Right lobe of liver (tissue), 6 donors: ENCODE measurements around the gene TH. TPM values are rescaled to one million over a fixed set of nuclear protein-coding genes. Genes with fewer than 3 reads are reported as not detected.
"Not testable (repeated sequence)": the region's sequence is repeated elsewhere in the genome, so short reads cannot be mapped to it uniquely, and the experiment has no call there.

Experiments
- ATAC-seq, 4 donors: fragments of 200-7000 bp; cut with Tn5 transposase; one replicate each; pipeline ENCODE4 v1.9.1; 2020; ENCODE audit warnings: mild to moderate bottlenecking in 4 of 4, moderate library complexity in 4 of 4
- DNase-seq, 3 donors: peaks; one replicate each; pipeline ENCODE4 v3.0.0-alpha.2; 2020
- H3K27ac ChIP-seq, 3 donors: fragments of 200-600 bp; one replicate each; pipeline ENCODE4 v1.8.0; 2022
- H3K27me3 ChIP-seq, 2 donors: fragments of 200-600 bp; one replicate each; pipeline ENCODE4 v1.8.0; 2022
- H3K36me3 ChIP-seq, 4 donors: fragments of 200-600 bp; sonication (generic) in 1 of 4; one replicate each; pipeline versions ENCODE4 v1.5.1 to v1.8.0; 2017 to 2022; ENCODE audit warnings: control low read depth in 1 of 4
- H3K4me1 ChIP-seq, 4 donors: fragments of 200-600 bp; sonication (generic) in 1 of 4; one replicate each; pipeline versions ENCODE4 v1.5.1 to v1.8.0; 2017 to 2022; ENCODE audit warnings: control low read depth in 1 of 4
- H3K4me3 ChIP-seq, 3 donors: fragments of 200-600 bp; one replicate each; pipeline ENCODE4 v1.8.0; 2022
- H3K9me3 ChIP-seq, 4 donors: fragments of 200-600 bp; sonication (generic) in 1 of 4; one replicate each; pipeline versions ENCODE4 v1.5.1 to v1.8.0; 2017 to 2022; ENCODE audit warnings: control low read depth in 1 of 4
- POLR2A ChIP-seq: fragments of 450-650 bp; IDR thresholded peaks from one replicate; pipeline ENCODE4 v1.6.1; 2017; ENCODE audit warnings: antibody characterized with exemption, mild to moderate bottlenecking
- WGBS: methylation state at CpG from one replicate; pipeline ENCODE4 v1.1.6; 2018; ENCODE audit warnings: low coverage, low lambda C conversion rate; ENCODE audit not compliant: insufficient coverage; ENCODE audit errors: missing lambda C conversion rate; 5-methylcytosine and 5-hydroxymethylcytosine counted together
- intact Hi-C, 2 donors: fragments of 100-400 bp; cut with DNase I; formaldehyde crosslinking; loops; one replicate each; pipeline versions ENCODE4 v1.11.2 to v1.14.1; 2022
- total RNA-seq, 6 experiments: library from RNA; depleted of rRNA in 2 of 6; stranded (reverse); fragments of >200 nt in 2 of 6; fragmentation: NEBNext Ultra II Directional in 3 of 6; extraction: Animal tissue kit (Norgen Biotek cat#: 25700) in 3 of 6; gene quantifications; one replicate each; pipeline versions ENCODE4 v1.1.0 to v1.2.4, GENCODE V29; 2016 to 2023
- TF ChIP-seq, protein P1 (sequence below), 4 donors: fragments of 200-600 bp in 3 of 4; fragments of 450-650 bp in 1 of 4; IDR thresholded peaks; one replicate each; pipeline versions ENCODE4 v1.5.1 to v1.8.0; 2016 to 2022; ENCODE audit warnings: antibody characterized with exemption in 4 of 4, mild to moderate bottlenecking in 2 of 4
- donor health status: DM: no; HTN: yes; CAD: no.
- donor health status: DM: no; HTN: no; CAD: no.
- donor health status: DM: no; HTN: no; CAD: no.
- donor health status: DM: no; HTN: yes; CAD: no.
- donor health status: DM: no; HTN: yes; CAD: no.

The TH gene
- total RNA-seq, 6 experiments from 2014 or later: 0.51 to 0.64 TPM; not detected in 4

- DNase-seq: no peak
- 15% methylated on average over 3 of the region's 15 CpGs for WGBS
Measured at GRCh38 chr11:2180347-2180746, 8.7 kb upstream of the TH start.

DNA sequence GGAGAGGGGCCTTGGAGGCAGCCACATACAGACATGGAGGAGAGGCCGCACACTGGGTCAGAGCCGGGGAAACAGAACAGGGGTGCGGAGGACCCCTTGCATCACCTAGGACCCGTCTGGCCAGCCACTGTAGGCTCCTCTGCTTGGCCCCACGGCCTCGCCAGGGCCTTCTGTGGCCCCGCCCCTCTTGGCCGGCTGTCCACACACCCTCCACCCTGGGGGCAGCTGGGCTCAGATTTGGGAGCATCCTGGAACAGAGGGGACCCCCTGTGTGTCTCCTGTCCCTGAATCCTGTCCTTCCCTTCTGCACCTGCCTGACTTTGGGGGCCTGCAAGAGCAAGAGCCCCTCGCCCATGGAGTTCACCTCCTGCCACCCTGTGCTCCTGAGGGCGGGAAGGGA is 7.9 kb upstream of the TH start:
- Histone ChIP-seq H3K36me3 (no peaks in the 10 kb centered on the region), H3K27me3 (no peaks in the 10 kb centered on the region), H3K9me3 (no peaks in the 10 kb centered on the region), H3K4me3 (no peak overlapping the region), H3K27ac (no peak overlapping the region), H3K4me1 (no peaks in the 10 kb centered on the region)
- DNase-seq (no peak), ATAC-seq (no peak)
- intact Hi-C loops: no loop called here
- no peak for TF ChIP-seq POLR2A
- TF ChIP-seq, protein P1, sequence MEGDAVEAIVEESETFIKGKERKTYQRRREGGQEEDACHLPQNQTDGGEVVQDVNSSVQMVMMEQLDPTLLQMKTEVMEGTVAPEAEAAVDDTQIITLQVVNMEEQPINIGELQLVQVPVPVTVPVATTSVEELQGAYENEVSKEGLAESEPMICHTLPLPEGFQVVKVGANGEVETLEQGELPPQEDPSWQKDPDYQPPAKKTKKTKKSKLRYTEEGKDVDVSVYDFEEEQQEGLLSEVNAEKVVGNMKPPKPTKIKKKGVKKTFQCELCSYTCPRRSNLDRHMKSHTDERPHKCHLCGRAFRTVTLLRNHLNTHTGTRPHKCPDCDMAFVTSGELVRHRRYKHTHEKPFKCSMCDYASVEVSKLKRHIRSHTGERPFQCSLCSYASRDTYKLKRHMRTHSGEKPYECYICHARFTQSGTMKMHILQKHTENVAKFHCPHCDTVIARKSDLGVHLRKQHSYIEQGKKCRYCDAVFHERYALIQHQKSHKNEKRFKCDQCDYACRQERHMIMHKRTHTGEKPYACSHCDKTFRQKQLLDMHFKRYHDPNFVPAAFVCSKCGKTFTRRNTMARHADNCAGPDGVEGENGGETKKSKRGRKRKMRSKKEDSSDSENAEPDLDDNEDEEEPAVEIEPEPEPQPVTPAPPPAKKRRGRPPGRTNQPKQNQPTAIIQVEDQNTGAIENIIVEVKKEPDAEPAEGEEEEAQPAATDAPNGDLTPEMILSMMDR (IDR thresholded peaks at IDR 0.05): no peak
- WGBS: 73% methylated on average over 4 of the region's 10 CpGs

More at GRCh38 chr11:2180347-2180746, 8.7 kb upstream of the TH start:
- Histone ChIP-seq H3K27me3 (no peaks in the 10 kb centered on the region), H3K4me3 (no peak overlapping the region), H3K36me3 (no peaks in the 10 kb centered on the region), H3K4me1 (no peaks in the 10 kb centered on the region), H3K27ac (no peak overlapping the region), H3K9me3 (no peaks in the 10 kb centered on the region)
- ATAC-seq: no peak
- TF ChIP-seq, protein P1 (IDR thresholded peaks at IDR 0.05): no peak
- no peak for TF ChIP-seq POLR2A
- intact Hi-C loops: no loop called here

GRCh38 chr11:2178906-2179494 is 7.4 kb upstream of the TH start:
- Histone ChIP-seq H3K9me3 (no peaks in the 10 kb centered on the region), H3K4me3 (no peak overlapping the region), H3K36me3 (no peaks in the 10 kb centered on the region), H3K27ac (no peak overlapping the region), H3K4me1 (no peaks in the 10 kb centered on the region), H3K27me3 (no peaks in the 10 kb centered on the region)
- no peak for TF ChIP-seq POLR2A
- TF ChIP-seq, protein P1 (IDR thresholded peaks at IDR 0.05): no peak
- ATAC-seq (no peak), DNase-seq (no peak)
- intact Hi-C loops: no loop called here
- 55% methylated on average over 4 of the region's 16 CpGs for WGBS

GRCh38 chr11:2178055-2178773 is 6.6 kb upstream of the TH start:
- intact Hi-C loops, DNase-seq, H3K4me3 ChIP-seq, H3K9me3 ChIP-seq, H3K36me3 ChIP-seq, H3K27me3 ChIP-seq, H3K27ac ChIP-seq, ATAC-seq, H3K4me1 ChIP-seq: not testable (repeated sequence)
- 25% methylated on average over 4 of the region's 16 CpGs for WGBS

GRCh38 chr11:2177076-2177475 is 5.5 kb upstream of the TH start:
- intact Hi-C loops: no loop called here
- no peak overlapping the region for H3K27ac ChIP-seq

More at GRCh38 chr11:2177076-2177475, 5.5 kb upstream of the TH start:
- ATAC-seq (no peak), DNase-seq (no peak)
- Histone ChIP-seq H3K27me3 (no peaks in the 10 kb centered on the region), H3K4me1 (no peaks in the 10 kb centered on the region), H3K9me3 (no peaks in the 10 kb centered on the region), H3K4me3 (no peak overlapping the region), H3K36me3 (no peaks in the 10 kb centered on the region)
- WGBS: 30% methylated on average over 2 of the region's 18 CpGs
- TF ChIP-seq, protein P1 (IDR thresholded peaks at IDR 0.05): no peak
- TF ChIP-seq POLR2A: no peak
